Measurements from ENCODE around the gene CITED4. TPM values are rescaled to one million over a fixed set of nuclear protein-coding genes. Genes with fewer than 3 reads are reported as not detected.

Gene CITED4
- total RNA-seq, 2 experiments from 2014 or later = 2.4 TPM

- Mint-ChIP-seq H3K4me1 (ENCODE audit: low read depth) (peaks cover 25% of the 10 kb centered on the region), H3K36me3 (ENCODE audit: low read depth) (no peaks in the 10 kb centered on the region), H3K27me3 (ENCODE audit: low read depth) (no peaks in the 10 kb centered on the region), H3K4me3 (no peak overlapping the region), H3K27ac (no peak overlapping the region), H3K9me3 (peaks cover 5% of the 10 kb centered on the region)
- CTCF ChIA-PET = no interaction called here
- no peak for DNase-seq
- intact Hi-C loops (cut with micrococcal nuclease) = no loop called here
Observed at GRCh38 chr1:40838045-40838979, 23.9 kb downstream of the CITED4 start.

GRCh38 chr1:40837601-40838000 lies 24.6 kb downstream of the CITED4 start:
- no peaks in the 10 kb centered on the region for H3K27me3 Mint-ChIP-seq (ENCODE audit: low read depth)
- no peak overlapping the region for H3K4me3 Mint-ChIP-seq
- H3K27ac Mint-ChIP-seq = no peak overlapping the region
- H3K4me1 Mint-ChIP-seq (ENCODE audit: low read depth) = peaks cover 25% of the 10 kb centered on the region
- DNase-seq = no peak
- CTCF ChIA-PET = no interaction called here
- H3K36me3 Mint-ChIP-seq (ENCODE audit: low read depth) = no peaks in the 10 kb centered on the region
- intact Hi-C loops (cut with micrococcal nuclease) = no loop called here
- peaks cover 2% of the 10 kb centered on the region for H3K9me3 Mint-ChIP-seq

- Mint-ChIP-seq H3K9me3 (no peaks in the 10 kb centered on the region), H3K4me1 (ENCODE audit: low read depth) (peaks cover 23% of the 10 kb centered on the region), H3K27me3 (ENCODE audit: low read depth) (no peaks in the 10 kb centered on the region), H3K4me3 (no peak overlapping the region), H3K36me3 (ENCODE audit: low read depth) (no peaks in the 10 kb centered on the region), H3K27ac (no peak overlapping the region)
- CTCF ChIA-PET = interaction anchor here (0.9 kb wide), 1 partner anchor 13 kb away, joined by 3 read pairs; no protein-coding TSS in a partner anchor
- no peak for DNase-seq
- intact Hi-C loops (cut with micrococcal nuclease) = no loop called here
Observed at GRCh38 chr1:40836283-40836682, 25.9 kb downstream of the CITED4 start.

- CTCF ChIA-PET = no interaction called here
- Mint-ChIP-seq H3K4me3 (no peak overlapping the region), H3K27me3 (ENCODE audit: low read depth) (no peaks in the 10 kb centered on the region), H3K27ac (no peak overlapping the region), H3K9me3 (no peaks in the 10 kb centered on the region), H3K4me1 (ENCODE audit: low read depth) (peaks cover 11% of the 10 kb centered on the region), H3K36me3 (ENCODE audit: low read depth) (no peaks in the 10 kb centered on the region)
- intact Hi-C loops (cut with micrococcal nuclease) = no loop called here
- DNase-seq = no peak
Observed at GRCh38 chr1:40834968-40835545, 27.1 kb downstream of the CITED4 start.

- DNase-seq = no peak
- no peaks in the 10 kb centered on the region for H3K27me3 Mint-ChIP-seq (ENCODE audit: low read depth)
- CTCF ChIA-PET = interaction anchor here (0.6 to 1.5 kb wide), 3 partner anchors 11 to 117 kb away, joined by 3 to 5 read pairs (median 4); no protein-coding TSS in a partner anchor
- peaks cover under 1% of the 10 kb centered on the region for H3K4me1 Mint-ChIP-seq (ENCODE audit: low read depth)
- H3K27ac Mint-ChIP-seq = no peak overlapping the region
- H3K9me3 Mint-ChIP-seq = no peaks in the 10 kb centered on the region
- no peak overlapping the region for H3K4me3 Mint-ChIP-seq
- H3K36me3 Mint-ChIP-seq (ENCODE audit: low read depth) = no peaks in the 10 kb centered on the region
- intact Hi-C loops (cut with micrococcal nuclease) = no loop called here
Observed at GRCh38 chr1:40833979-40834378, 28.2 kb downstream of the CITED4 start.

GRCh38 chr1:40831001-40831732 lies 31.0 kb downstream of the CITED4 start:
- H3K27ac Mint-ChIP-seq = no peak overlapping the region
- intact Hi-C loops (cut with micrococcal nuclease) = no loop called here
- no peaks in the 10 kb centered on the region for H3K36me3 Mint-ChIP-seq (ENCODE audit: low read depth)
- CTCF ChIA-PET = interaction anchor here (0.9 to 2.5 kb wide), 3 partner anchors 11 to 122 kb away, joined by 3 to 10 read pairs (median 3); no protein-coding TSS in a partner anchor
- H3K4me1 Mint-ChIP-seq (ENCODE audit: low read depth) = peaks cover under 1% of the 10 kb centered on the region
- DNase-seq = no peak
- no peak overlapping the region for H3K4me3 Mint-ChIP-seq
- H3K27me3 Mint-ChIP-seq (ENCODE audit: low read depth) = no peaks in the 10 kb centered on the region
- no peaks in the 10 kb centered on the region for H3K9me3 Mint-ChIP-seq

- H3K9me3 Mint-ChIP-seq = no peaks in the 10 kb centered on the region
- CTCF ChIA-PET = no interaction called here
- no peaks in the 10 kb centered on the region for H3K27me3 Mint-ChIP-seq (ENCODE audit: low read depth)
- no peak for DNase-seq
- H3K27ac Mint-ChIP-seq = no peak overlapping the region
- H3K4me1 Mint-ChIP-seq (ENCODE audit: low read depth) = peaks cover 6% of the 10 kb centered on the region
- H3K4me3 Mint-ChIP-seq = no peak overlapping the region
- intact Hi-C loops (cut with micrococcal nuclease) = no loop called here
- no peaks in the 10 kb centered on the region for H3K36me3 Mint-ChIP-seq (ENCODE audit: low read depth)
Observed at GRCh38 chr1:40830419-40830943, 31.7 kb downstream of the CITED4 start.

GRCh38 chr1:40829631-40830245 lies 32.4 kb downstream of the CITED4 start:
- H3K27me3 Mint-ChIP-seq (ENCODE audit: low read depth) = no peaks in the 10 kb centered on the region
- intact Hi-C loops (cut with micrococcal nuclease) = no loop called here
- H3K9me3 Mint-ChIP-seq = no peaks in the 10 kb centered on the region
- DNase-seq = no peak
- no peaks in the 10 kb centered on the region for H3K36me3 Mint-ChIP-seq (ENCODE audit: low read depth)
- CTCF ChIA-PET = no interaction called here
- no peak overlapping the region for H3K27ac Mint-ChIP-seq
- H3K4me3 Mint-ChIP-seq = no peak overlapping the region
- peaks cover 13% of the 10 kb centered on the region for H3K4me1 Mint-ChIP-seq (ENCODE audit: low read depth)

- intact Hi-C loops (cut with micrococcal nuclease) = no loop called here
- CTCF ChIA-PET = no interaction called here
- H3K4me3 Mint-ChIP-seq = no peak overlapping the region
- DNase-seq = no peak
- H3K36me3 Mint-ChIP-seq (ENCODE audit: low read depth) = no peaks in the 10 kb centered on the region
- no peaks in the 10 kb centered on the region for H3K9me3 Mint-ChIP-seq
- no peak overlapping the region for H3K27ac Mint-ChIP-seq
- H3K4me1 Mint-ChIP-seq (ENCODE audit: low read depth) = peaks cover 13% of the 10 kb centered on the region
- H3K27me3 Mint-ChIP-seq (ENCODE audit: low read depth) = no peaks in the 10 kb centered on the region
Observed at GRCh38 chr1:40825996-40826395, 36.2 kb downstream of the CITED4 start.

GRCh38 chr1:40825435-40825788 lies 36.8 kb downstream of the CITED4 start:
- no peak overlapping the region for H3K4me3 Mint-ChIP-seq
- intact Hi-C loops (cut with micrococcal nuclease) = no loop called here
- CTCF ChIA-PET = no interaction called here
- peaks cover 13% of the 10 kb centered on the region for H3K4me1 Mint-ChIP-seq (ENCODE audit: low read depth)
- no peaks in the 10 kb centered on the region for H3K9me3 Mint-ChIP-seq
- H3K36me3 Mint-ChIP-seq (ENCODE audit: low read depth) = no peaks in the 10 kb centered on the region
- peak; percentile 45 for DNase-seq
- no peak overlapping the region for H3K27ac Mint-ChIP-seq
- H3K27me3 Mint-ChIP-seq (ENCODE audit: low read depth) = no peaks in the 10 kb centered on the region

GRCh38 chr1:40824591-40825434 lies 37.4 kb downstream of the CITED4 start:
- Mint-ChIP-seq H3K36me3 (ENCODE audit: low read depth) (no peaks in the 10 kb centered on the region), H3K9me3 (no peaks in the 10 kb centered on the region), H3K27me3 (ENCODE audit: low read depth) (no peaks in the 10 kb centered on the region), H3K4me3 (no peak overlapping the region), H3K4me1 (ENCODE audit: low read depth) (peaks cover 13% of the 10 kb centered on the region), H3K27ac (no peak overlapping the region)
- CTCF ChIA-PET = no interaction called here
- no peak for DNase-seq
- intact Hi-C loops (cut with micrococcal nuclease) = no loop called here
